GM12801 (cell line): ENCODE data around the gene FGFR1OP2.

Experiments
- TF ChIP-seq, protein P1 (sequence below): IDR thresholded peaks from one replicate; pipeline ENCODE4 v1.5.1; 2011; ENCODE audit warnings: control low read depth; ENCODE audit not compliant: insufficient read length; ENCODE audit errors: extremely low read depth

FGFR1OP2 gene

DNA sequence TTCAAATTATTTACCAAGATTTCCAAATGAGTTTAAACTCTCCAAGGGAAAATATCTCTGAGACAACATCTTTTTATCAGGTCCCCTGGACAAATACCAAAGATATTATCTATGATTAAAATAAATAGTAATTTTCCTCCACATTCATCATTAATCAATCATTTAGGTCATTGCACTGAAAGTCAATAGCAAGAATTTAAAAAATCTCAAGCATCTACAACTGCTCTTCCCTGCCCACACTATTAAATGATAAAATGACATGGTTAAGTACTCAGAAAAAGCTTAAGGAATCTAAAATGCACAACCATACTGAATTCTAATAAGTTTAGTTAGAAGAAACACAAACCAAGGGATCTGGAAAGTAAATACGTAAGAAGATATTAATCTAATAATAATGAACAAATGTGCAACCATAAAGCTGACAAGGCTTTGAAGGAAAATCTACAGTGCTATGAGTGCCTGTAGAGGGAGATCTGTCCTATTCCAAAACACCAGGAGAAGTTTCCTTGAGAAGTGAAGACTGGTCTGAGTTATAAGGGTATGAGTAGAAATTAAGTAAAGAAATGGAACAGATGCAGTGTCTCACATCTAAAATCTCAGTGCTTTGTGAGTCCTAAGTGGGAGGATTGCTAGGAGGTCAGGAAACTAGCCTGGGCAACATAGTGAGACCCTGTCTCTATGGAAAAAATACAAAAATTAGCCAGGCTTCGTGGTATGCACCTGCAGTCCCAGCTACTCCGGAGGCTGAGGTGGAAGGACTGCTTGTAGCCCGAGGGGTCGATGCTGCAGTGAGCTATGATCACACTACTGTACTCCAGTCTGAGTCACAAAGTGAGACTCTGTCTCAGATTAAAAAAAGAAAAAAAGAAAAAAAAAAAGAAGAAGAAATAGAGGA is 19.7 kb upstream of the FGFR1OP2 start:
- TF ChIP-seq, protein P1, sequence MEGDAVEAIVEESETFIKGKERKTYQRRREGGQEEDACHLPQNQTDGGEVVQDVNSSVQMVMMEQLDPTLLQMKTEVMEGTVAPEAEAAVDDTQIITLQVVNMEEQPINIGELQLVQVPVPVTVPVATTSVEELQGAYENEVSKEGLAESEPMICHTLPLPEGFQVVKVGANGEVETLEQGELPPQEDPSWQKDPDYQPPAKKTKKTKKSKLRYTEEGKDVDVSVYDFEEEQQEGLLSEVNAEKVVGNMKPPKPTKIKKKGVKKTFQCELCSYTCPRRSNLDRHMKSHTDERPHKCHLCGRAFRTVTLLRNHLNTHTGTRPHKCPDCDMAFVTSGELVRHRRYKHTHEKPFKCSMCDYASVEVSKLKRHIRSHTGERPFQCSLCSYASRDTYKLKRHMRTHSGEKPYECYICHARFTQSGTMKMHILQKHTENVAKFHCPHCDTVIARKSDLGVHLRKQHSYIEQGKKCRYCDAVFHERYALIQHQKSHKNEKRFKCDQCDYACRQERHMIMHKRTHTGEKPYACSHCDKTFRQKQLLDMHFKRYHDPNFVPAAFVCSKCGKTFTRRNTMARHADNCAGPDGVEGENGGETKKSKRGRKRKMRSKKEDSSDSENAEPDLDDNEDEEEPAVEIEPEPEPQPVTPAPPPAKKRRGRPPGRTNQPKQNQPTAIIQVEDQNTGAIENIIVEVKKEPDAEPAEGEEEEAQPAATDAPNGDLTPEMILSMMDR, result no peak

DNA sequence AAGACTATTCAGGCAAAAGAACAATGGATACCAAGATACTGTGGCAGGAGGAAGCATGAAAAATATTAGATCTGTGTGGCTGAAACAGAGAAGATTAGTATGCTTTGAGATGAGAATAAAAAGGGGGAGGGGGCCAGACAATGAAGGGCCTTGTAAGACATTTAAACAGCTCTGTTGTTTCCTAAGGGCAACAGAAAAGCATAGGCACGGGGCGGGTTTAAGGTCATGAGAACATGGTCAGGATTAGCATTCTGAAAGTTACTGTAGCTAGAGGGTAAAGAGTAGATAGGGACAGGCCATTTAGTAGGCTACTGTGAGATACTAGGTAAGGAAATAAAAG is 19.1 kb upstream of the FGFR1OP2 start:
- TF ChIP-seq, protein P1, result no peak

DNA sequence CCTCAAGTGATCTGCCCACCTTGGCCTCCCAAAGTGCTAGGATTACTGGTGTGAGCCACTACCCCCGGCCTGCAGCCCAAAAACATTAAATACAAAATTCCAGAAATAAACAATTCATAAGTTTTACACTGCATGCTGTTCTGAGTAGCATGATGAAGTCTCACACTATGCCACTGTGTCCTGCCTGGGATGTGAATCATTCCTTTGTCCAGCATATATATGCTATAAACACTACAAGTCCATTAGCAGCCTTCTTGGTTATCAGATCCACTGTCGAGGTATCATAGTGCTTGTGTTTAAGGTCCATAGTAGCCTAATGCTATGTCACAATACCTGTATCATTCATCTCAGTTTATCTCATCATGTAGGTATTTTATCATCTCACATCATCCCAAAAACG is 16.4 kb upstream of the FGFR1OP2 start:
- TF ChIP-seq, protein P1, result no peak

DNA sequence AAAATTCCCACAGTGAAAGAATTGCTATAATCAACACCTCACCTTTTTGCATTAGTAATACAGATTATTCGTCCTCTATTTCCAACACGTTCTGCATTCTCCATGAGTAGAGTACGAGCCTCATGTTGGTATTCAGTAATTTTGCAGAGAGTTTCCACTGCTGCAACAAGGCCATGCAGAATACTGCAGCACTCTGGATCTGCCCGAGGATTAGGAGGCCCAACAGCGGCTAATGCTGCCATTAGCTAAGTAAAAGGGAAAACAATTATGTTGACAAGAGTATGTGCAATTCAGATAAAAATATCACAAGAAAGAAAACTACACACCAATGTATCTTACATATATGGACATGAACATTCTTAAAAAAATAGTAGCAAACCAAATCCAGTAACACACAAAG is 9.6 kb upstream of the FGFR1OP2 start:
- TF ChIP-seq, protein P1, result no peak

DNA sequence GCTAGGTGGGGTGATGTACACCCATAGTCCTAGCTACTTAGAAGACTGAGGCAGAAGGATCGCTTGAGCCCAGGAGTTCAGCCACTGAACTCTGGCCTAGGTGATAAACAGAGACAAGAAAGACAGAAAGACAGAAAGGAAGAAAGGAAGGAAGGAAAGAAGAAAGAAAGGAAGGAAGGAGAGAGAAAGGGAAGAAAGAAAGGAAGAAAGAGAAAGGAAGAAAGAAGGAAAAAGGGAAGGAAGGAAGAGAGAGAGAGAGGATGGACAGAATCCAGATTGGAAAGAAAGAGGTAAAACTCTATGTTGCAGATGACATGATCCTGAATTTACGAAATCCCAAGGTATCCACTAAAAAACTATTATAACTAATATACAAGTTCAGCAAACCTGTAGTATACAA is 8.7 kb upstream of the FGFR1OP2 start:
- TF ChIP-seq, protein P1, result no peak

DNA sequence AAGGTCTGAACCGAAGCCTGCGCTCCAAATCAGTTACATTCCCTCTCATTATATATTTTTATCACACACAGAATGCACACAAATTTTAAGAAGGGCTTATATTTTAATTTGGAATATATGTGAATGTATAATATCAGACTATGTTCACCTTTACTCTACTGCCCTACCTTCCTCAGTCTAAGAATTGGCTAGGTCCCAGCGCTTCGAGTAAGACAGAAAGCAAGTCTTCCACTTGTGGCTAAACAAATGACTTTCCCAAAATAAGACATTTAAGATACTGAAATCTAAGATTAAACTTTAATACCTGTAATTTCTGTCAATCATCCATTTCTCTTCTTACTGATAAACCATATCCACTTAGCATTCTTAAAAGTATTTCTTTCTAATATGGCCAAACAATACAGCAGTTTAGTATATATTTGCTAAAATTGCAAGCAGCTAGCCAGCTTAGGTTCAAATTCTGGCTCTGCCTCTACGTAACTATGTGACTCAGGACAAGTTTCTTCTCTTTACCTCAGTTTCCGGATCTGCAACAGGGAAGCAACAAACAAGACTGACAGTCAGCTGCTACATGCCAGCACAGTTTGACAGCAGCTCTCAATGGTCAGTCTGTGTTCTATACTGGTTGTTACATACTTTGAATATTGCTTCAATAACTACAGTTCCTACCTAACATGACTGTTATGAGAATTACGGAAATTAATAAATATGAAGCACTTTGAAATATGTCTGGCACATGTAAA is 2.5 kb upstream of the FGFR1OP2 start:
- TF ChIP-seq, protein P1, result no peak

DNA sequence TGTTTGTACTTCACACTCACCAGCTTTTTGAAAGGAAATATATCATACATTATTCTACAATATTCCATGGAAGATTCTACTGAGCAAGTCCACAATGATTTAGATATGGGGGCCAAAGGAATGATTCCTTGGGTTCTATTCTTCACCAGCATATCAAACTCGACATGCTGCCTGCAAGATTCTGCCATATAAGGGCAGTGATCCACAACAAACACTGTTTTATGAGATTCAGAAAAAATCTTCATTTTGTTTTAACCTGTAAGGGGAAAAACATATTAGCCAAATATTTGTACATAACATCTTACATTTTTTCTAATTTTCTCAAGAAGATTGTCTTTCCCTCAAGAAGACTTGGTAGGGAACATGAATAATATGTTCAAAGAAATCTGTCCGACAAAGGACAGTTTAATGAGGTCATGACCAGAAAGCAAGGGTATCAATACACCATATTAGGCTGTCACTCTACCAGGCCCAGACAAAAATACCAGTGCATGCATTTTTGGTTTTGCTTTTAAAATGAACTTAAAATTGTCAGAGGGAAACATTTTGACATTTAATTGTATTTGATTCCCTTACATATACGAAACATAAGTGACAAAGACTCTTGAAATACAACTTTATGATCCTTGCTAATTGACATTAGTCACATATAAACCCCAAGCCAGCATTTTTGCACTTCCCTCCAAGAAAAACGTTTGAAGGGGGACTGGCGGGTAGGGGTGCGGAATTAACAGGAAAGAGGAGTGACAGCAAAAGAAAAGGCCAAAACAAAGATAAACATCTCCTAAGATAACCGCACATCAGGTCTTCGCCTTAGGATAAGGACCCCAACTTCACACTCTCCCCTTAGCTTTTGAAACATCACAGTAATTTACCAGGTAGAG is 1.5 kb upstream of the FGFR1OP2 start:
- TF ChIP-seq, protein P1, result no peak
